Upper lobe of left lung (tissue), 6 donors: ENCODE results near the gene PAX2. TPM values are rescaled to one million over a fixed set of nuclear protein-coding genes. Genes with fewer than 3 reads are reported as not detected.

Source experiments
- ATAC-seq, 2 donors: fragments of 200-7000 bp; cut with Tn5 transposase; one replicate each; pipeline ENCODE4 v1.9.1; 2022; ENCODE audit warnings: mild to moderate bottlenecking in 2 of 2, moderate library complexity in 2 of 2; ENCODE audit not compliant: low FRiP score in 2 of 2
- DNase-seq, 2 donors: peaks; one replicate each; pipeline ENCODE4 v3.0.0-alpha.2; 2019 to 2020
- H3K27ac ChIP-seq, 4 donors: fragments of 200-600 bp; sonication (generic); one replicate each; pipeline ENCODE4 v1.5.1; 2016 to 2019
- H3K27me3 ChIP-seq, 4 donors: fragments of 200-600 bp; sonication (generic); one replicate each; pipeline ENCODE4 v1.5.1; 2017 to 2019
- H3K36me3 ChIP-seq, 4 donors: fragments of 200-600 bp; sonication (generic); one replicate each; pipeline ENCODE4 v1.5.1; 2016 to 2019
- H3K4me1 ChIP-seq, 4 donors: fragments of 200-600 bp; sonication (generic); one replicate each; pipeline ENCODE4 v1.5.1; 2018 to 2019
- H3K4me3 ChIP-seq, 4 donors: fragments of 200-600 bp; sonication (generic); one replicate each; pipeline ENCODE4 v1.5.1; 2017 to 2019; ENCODE audit warnings: mild to moderate bottlenecking in 2 of 4, moderate library complexity in 1 of 4
- H3K9me3 ChIP-seq, 4 donors: fragments of 200-600 bp; sonication (generic); one replicate each; pipeline ENCODE4 v1.5.1; 2018 to 2019
- EP300 ChIP-seq, 4 donors: sonication (generic); formaldehyde crosslinking; IDR thresholded peaks; one replicate each; pipeline ENCODE4 v1.5.1; 2017; ENCODE audit warnings: antibody characterized with exemption in 4 of 4, control low read depth in 2 of 4
- POLR2A ChIP-seq, 4 donors: fragments of 450-650 bp; IDR thresholded peaks; one replicate each; pipeline ENCODE4 v1.5.1; 2016 to 2017; ENCODE audit warnings: antibody characterized with exemption in 4 of 4, mild to moderate bottlenecking in 2 of 4
- POLR2AphosphoS5 ChIP-seq, 2 donors: sonication (generic); formaldehyde crosslinking; IDR thresholded peaks; one replicate each; pipeline ENCODE4 v1.5.1; 2017; ENCODE audit warnings: antibody characterized with exemption in 2 of 2
- WGBS, 2 donors: methylation state at CpG; one replicate each; pipeline ENCODE4 v1.1.5; 2017 to 2018; 5-methylcytosine and 5-hydroxymethylcytosine counted together
- total RNA-seq, 6 donors: library from RNA; depleted of rRNA in 4 of 6; stranded (reverse); fragments of >200 nt in 4 of 6; gene quantifications; one replicate each; pipeline versions ENCODE4 v1.1.0 to v1.2.1, GENCODE V29; 2016 to 2021
- TF ChIP-seq, protein P1 (sequence below), 6 experiments: fragments of 450-650 bp in 4 of 6; fragments of 200-600 bp in 2 of 6; sonication (generic) in 2 of 6; IDR thresholded peaks; one replicate each; pipeline ENCODE4 v1.5.1; 2016 to 2019; ENCODE audit warnings: antibody characterized with exemption in 6 of 6
- donor health status: DM: no; HTN: no; CAD: no; lungs with moderate emphysema.
- donor health status: DM: no; HTN: yes; CAD: no; lungs with severe emphysema.

Gene PAX2
- total RNA-seq, 6 donors from 2014 or later = 0.07 TPM; not detected in 5

DNA sequence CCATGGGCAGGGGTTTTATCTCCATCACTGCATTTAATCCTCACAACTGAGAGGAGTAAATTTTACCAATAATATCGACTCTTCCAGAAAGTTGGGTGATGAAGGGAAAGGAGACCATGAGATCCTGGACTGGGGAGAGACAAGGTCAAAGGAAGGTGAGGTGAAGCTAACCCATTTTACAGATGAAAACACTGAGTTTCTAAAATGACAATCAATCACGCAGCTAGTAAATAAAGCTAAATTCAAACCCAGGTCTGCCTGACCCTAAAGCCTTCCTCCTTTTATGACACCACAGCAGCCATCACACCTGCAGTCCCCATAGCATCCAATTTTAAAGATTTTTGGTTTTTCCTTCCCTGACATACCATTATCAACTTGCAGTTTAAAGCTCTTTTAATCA lies 103.4 kb downstream of the PAX2 start:
- no peak for TF ChIP-seq POLR2AphosphoS5 (IDR thresholded peaks at IDR 0.05)
- H3K27me3 ChIP-seq = no peaks in the 10 kb centered on the region
- WGBS, 2 donors = 69 to 73% methylated on average over 2 of the region's 2 CpGs
- no peaks in the 10 kb centered on the region for H3K4me1 ChIP-seq
- no peak for DNase-seq
- ATAC-seq = no peak
- no peak overlapping the region for H3K4me3 ChIP-seq
- no peaks in the 10 kb centered on the region for H3K36me3 ChIP-seq
- H3K27ac ChIP-seq = no peak overlapping the region
- no peaks in the 10 kb centered on the region for H3K9me3 ChIP-seq

DNA sequence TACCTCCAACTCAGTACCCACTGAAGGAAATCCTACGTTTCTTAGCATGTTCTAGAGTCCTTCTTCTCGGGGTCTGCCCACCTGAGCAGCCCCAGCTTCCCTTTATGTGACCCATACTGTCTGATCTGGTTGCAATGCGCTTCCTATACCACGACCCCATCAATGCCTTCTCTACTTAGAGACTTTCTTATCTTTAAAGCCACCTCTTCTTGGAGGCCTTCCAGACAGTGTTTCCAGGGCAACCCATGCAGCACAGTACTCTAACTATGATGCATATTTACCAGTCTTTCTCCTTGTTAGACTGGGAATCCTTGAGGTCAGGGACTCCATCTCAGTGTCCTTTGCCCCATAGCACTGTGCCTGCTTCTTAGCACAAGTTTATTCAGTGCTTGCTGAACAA lies 112.9 kb downstream of the PAX2 start:
- Histone ChIP-seq H3K9me3 (peaks cover 0 to 9% (median 0%) of the 10 kb centered on the region in 4 donors), H3K27me3 (no peaks in the 10 kb centered on the region), H3K4me3 (no peak overlapping the region), H3K36me3 (no peaks in the 10 kb centered on the region), H3K4me1 (no peaks in the 10 kb centered on the region), H3K27ac (no peak overlapping the region)
- DNase-seq (no peak), ATAC-seq (no peak)
- 50 to 58% methylated on average over 4 of the region's 4 CpGs for WGBS, 2 donors
- TF ChIP-seq, protein P1, sequence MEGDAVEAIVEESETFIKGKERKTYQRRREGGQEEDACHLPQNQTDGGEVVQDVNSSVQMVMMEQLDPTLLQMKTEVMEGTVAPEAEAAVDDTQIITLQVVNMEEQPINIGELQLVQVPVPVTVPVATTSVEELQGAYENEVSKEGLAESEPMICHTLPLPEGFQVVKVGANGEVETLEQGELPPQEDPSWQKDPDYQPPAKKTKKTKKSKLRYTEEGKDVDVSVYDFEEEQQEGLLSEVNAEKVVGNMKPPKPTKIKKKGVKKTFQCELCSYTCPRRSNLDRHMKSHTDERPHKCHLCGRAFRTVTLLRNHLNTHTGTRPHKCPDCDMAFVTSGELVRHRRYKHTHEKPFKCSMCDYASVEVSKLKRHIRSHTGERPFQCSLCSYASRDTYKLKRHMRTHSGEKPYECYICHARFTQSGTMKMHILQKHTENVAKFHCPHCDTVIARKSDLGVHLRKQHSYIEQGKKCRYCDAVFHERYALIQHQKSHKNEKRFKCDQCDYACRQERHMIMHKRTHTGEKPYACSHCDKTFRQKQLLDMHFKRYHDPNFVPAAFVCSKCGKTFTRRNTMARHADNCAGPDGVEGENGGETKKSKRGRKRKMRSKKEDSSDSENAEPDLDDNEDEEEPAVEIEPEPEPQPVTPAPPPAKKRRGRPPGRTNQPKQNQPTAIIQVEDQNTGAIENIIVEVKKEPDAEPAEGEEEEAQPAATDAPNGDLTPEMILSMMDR (IDR thresholded peaks at IDR 0.05) = no peak

DNA sequence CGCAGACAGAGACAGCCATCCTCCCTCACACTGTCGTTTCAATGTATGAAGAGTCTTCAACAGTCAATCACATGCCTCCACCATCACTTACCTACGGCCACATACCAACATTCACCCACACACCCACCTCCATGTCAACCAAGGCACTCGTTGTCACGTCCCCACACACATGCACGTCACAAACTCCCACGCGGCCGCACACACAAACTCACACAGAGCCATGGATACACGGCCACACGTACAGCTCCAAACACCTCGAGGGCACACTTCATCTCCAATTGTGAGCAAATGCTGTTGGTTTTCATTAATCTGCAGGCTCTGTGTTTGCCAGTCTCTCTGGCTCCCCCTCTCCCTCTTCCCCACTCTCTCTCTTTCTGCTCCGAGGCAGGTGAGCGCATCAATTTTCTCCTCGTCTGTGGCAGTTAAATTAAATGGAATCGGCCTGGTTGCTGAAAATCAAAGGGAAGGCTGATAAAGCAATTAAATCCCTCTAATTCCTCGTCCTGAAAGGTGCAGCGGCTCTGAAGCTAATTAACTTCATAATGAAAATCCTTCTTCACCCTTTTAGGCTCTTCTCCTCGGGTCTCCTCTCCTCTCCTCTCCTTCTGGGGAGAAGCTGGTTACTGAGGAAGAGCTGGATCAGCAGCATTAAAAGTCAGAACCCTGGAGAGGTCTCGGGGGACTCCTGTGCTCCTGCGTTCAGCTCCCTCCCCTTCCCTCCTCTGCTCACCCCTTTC lies 113.5 kb downstream of the PAX2 start:
- no peaks in the 10 kb centered on the region for H3K36me3 ChIP-seq
- no peaks in the 10 kb centered on the region for H3K27me3 ChIP-seq
- peaks cover 0 to 9% (median 0%) of the 10 kb centered on the region in 4 donors for H3K9me3 ChIP-seq
- TF ChIP-seq POLR2AphosphoS5 (IDR thresholded peaks at IDR 0.05) (no peak), POLR2A (IDR thresholded peaks at IDR 0.05) (no peak), EP300 (IDR thresholded peaks at IDR 0.05) (no peak)
- TF ChIP-seq, protein P1 (IDR thresholded peaks at IDR 0.05) = no peak
- no peak overlapping the region for H3K4me3 ChIP-seq
- no peak overlapping the region for H3K27ac ChIP-seq
- 60 to 64% methylated on average over 21 of the region's 21 CpGs for WGBS, 2 donors
- no peaks in the 10 kb centered on the region for H3K4me1 ChIP-seq
- no peak for ATAC-seq
- no peak for DNase-seq

DNA sequence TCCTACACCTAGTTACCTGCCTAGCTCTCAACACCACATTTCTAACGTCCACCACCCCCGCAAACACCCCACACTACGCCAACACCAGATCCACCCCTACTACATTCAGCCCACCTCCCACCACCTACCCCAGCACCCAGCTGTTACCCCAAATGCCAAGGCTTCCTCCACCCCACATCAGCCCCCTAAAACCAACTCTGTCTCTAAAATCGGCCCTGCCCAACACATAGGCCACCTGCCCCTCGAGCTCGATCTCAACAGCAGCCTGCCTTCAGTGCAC lies 114.0 kb downstream of the PAX2 start:
- DNase-seq = no peak
- no peak overlapping the region for H3K4me3 ChIP-seq
- TF ChIP-seq EP300 (IDR thresholded peaks at IDR 0.05) (no peak), POLR2AphosphoS5 (IDR thresholded peaks at IDR 0.05) (no peak), POLR2A (IDR thresholded peaks at IDR 0.05) (no peak)
- TF ChIP-seq, protein P1 (IDR thresholded peaks at IDR 0.05) = no peak
- no peaks in the 10 kb centered on the region for H3K36me3 ChIP-seq
- ATAC-seq = no peak
- no peaks in the 10 kb centered on the region for H3K4me1 ChIP-seq
- H3K27me3 ChIP-seq = no peaks in the 10 kb centered on the region
- H3K27ac ChIP-seq = no peak overlapping the region
- 73 to 78% methylated on average over 6 of the region's 6 CpGs for WGBS, 2 donors
- H3K9me3 ChIP-seq = peaks cover 0 to 9% (median 0%) of the 10 kb centered on the region in 4 donors

DNA sequence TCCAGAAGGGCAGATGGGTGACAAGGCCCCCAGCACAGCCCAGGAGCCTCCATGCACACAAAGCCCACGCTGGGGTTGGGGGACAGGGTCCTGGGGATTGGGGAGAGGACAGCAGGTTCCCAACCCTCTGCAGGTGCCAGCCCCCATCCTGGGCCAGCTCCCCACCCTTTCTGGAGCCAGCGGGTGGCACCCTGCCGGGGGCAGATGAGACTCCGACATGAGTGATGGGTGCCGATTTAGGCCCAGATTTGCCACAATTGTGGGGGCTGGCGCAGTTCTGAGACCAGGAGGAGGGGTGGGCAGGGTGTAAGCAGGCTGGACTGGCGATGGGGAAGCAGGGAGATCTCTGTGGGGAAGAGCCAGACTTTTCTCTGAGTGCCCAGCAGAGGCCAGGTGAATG lies 118.1 kb downstream of the PAX2 start:
- 76 to 89% methylated on average over 7 of the region's 7 CpGs for WGBS, 2 donors
- Histone ChIP-seq H3K4me3 (no peak overlapping the region), H3K27ac (no peak overlapping the region), H3K36me3 (no peaks in the 10 kb centered on the region), H3K27me3 (peaks cover 0 to 10% (median 0%) of the 10 kb centered on the region in 4 donors), H3K9me3 (no peaks in the 10 kb centered on the region), H3K4me1 (peaks cover 0 to 3% (median 0%) of the 10 kb centered on the region in 4 donors)
- TF ChIP-seq POLR2A (IDR thresholded peaks at IDR 0.05) (no peak), EP300 (IDR thresholded peaks at IDR 0.05) (no peak), POLR2AphosphoS5 (IDR thresholded peaks at IDR 0.05) (no peak)
- TF ChIP-seq, protein P1 (IDR thresholded peaks at IDR 0.05) = no peak
- ATAC-seq (no peak), DNase-seq (no peak)
